Gastrocnemius medialis (tissue), 4 donors: Measurements from ENCODE around the gene RSPH10B2.
"Not testable (repeated sequence)": the region's sequence is repeated elsewhere in the genome, so short reads cannot be mapped to it uniquely, and the experiment has no call there.

Experiments used
- CTCF ChIP-seq, 5 experiments: fragments of 450-650 bp in 3 of 5; fragments of 200-600 bp in 2 of 5; sonication (generic) in 2 of 5; IDR thresholded peaks in 4 of 5; conservative IDR thresholded peaks in 1 of 5; 1 replicate in 4 of 5; 2 replicates in 1 of 5; pipeline ENCODE4 v1.5.1; 2016 to 2019; ENCODE audit warnings: antibody characterized with exemption in 5 of 5, mild to moderate bottlenecking in 3 of 5, moderate library complexity in 3 of 5
- POLR2A ChIP-seq, 2 donors: fragments of 450-650 bp; IDR thresholded peaks; one replicate each; pipeline ENCODE4 v1.6.1; 2017; ENCODE audit warnings: antibody characterized with exemption in 2 of 2, mild to moderate bottlenecking in 2 of 2, moderate library complexity in 2 of 2

- TF ChIP-seq CTCF (IDR thresholded peaks at IDR 0.05 in 4 of 5, conservative IDR thresholded peaks at IDR 0.05 in 1 of 5); POLR2A (IDR thresholded peaks at IDR 0.05): not testable (repeated sequence)
Measured at GRCh38 chr7:6807393-6807918, 53.6 kb downstream of the RSPH10B2 start.
